GM12873 (cell line): ENCODE measurements around the gene POU1F1.

Source experiments
- TF ChIP-seq, protein P1 (sequence below): IDR thresholded peaks from 2 replicates; pipeline ENCODE4 v1.5.1; 2012; ENCODE audit warnings: low read depth, mild to moderate bottlenecking, moderate library complexity, low read length, control low read depth; ENCODE audit not compliant: insufficient read depth; ENCODE audit errors: missing control alignments

The POU1F1 gene

DNA sequence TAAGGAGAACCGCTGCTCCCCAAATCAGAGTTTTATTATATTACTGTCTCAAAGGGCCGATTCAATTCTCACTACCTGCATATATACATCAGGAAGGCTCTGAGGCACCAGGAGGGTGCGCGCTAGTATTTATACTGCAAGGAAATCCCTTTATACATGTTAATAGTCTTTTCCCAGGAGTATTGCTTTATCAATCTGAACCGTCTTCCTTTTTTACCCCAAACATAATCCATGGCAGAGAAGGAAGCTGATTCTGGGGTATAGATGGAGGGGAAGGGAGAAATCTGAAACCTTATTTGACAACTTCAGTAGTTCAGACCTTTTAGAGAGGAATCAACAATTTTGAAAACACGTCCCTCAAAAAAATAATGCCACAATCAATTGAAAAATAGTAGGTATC, at the start of gene POU1F1:
Gene POU1F1 (minus strand): TSS at position 101 of the 400 bp plus-strand sequence. CDS start 122 bp downstream, outside the sequence.
- TF ChIP-seq, protein P1, sequence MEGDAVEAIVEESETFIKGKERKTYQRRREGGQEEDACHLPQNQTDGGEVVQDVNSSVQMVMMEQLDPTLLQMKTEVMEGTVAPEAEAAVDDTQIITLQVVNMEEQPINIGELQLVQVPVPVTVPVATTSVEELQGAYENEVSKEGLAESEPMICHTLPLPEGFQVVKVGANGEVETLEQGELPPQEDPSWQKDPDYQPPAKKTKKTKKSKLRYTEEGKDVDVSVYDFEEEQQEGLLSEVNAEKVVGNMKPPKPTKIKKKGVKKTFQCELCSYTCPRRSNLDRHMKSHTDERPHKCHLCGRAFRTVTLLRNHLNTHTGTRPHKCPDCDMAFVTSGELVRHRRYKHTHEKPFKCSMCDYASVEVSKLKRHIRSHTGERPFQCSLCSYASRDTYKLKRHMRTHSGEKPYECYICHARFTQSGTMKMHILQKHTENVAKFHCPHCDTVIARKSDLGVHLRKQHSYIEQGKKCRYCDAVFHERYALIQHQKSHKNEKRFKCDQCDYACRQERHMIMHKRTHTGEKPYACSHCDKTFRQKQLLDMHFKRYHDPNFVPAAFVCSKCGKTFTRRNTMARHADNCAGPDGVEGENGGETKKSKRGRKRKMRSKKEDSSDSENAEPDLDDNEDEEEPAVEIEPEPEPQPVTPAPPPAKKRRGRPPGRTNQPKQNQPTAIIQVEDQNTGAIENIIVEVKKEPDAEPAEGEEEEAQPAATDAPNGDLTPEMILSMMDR = no peak

- TF ChIP-seq, protein P1 = no peak
Observed at GRCh38 chr3:87324609-87325008, 48.2 kb upstream of the POU1F1 start.

DNA sequence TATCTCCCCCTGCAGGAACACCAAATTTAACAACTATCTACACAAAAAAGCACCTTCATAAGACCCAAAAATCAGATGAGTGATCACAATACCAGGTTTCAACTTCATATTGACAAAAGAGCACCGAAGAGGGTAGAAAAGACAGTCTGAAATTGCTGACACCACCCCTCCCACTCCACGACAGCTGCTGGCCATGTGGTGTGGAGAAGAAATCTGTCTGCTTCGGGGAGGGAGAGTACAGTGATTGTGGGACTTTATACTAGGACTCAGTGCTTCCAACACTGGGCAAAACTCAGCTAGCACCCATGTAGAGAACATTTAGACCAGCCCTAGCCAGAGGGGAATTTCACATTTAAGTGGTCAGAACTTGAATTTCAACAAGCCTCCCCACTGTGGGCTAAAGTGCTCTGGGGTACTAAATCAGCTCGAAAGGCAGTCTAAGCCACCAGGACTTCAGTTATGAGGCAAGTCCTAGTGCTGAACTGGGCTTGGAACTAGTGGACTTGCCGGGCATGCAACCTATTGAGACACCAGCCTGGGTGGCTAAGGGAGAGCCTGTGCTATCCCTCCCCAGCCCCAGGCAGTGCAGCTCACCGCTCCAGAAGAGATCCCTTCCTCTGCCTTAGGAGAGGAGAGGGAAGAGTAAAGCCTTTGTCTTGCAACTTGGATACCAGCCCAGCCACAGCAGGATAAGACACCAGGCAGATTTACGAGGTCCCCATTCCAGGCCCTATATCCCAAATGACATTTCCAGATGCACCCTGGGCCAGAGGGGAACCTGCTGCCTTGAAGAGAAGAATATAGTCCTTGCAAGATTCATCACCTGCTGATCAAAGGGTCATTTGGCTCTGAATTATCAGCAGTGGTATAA, 44.6 kb upstream of the POU1F1 start:
- TF ChIP-seq, protein P1 = no peak

DNA sequence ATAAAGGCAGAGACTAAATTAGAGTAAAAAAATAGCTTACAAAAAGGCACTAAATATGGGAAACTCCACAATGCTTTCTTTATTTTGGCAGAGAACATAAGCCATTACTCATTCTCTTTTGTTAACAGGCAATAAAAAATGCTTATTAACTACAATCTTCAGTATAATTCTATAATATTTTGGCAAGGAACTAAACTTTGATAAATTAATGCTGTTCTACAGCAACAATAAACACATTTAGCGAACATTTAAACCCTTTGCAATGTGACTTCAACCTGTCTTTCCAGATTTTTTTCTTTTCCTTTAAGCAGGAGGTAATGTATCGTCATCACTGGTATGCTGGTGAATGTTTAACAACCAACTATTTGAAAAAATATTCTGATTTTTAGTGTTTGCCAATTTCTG, 42.2 kb upstream of the POU1F1 start:
- TF ChIP-seq, protein P1 = no peak

DNA sequence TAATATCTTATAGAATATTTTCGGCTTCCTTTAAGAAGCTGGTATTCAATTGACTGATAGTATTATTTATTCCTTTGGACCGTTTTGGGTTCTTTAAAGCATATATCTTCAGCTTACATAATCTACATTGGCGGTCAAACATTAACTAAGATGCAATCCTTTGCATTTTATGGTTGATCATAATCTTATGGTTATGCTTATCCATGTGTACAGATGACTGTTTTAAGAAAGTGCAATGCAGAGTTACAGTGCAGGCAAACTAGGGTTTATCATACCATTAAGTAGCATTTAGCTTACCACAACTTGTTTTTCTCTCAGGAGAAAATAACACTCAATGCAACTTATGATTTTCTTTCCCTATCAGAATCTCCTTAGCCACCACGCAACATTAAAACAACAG, 41.4 kb upstream of the POU1F1 start:
- TF ChIP-seq, protein P1 = no peak

GRCh38 chr3:87313641-87314040, 37.3 kb upstream of the POU1F1 start:
- TF ChIP-seq, protein P1 = no peak

DNA sequence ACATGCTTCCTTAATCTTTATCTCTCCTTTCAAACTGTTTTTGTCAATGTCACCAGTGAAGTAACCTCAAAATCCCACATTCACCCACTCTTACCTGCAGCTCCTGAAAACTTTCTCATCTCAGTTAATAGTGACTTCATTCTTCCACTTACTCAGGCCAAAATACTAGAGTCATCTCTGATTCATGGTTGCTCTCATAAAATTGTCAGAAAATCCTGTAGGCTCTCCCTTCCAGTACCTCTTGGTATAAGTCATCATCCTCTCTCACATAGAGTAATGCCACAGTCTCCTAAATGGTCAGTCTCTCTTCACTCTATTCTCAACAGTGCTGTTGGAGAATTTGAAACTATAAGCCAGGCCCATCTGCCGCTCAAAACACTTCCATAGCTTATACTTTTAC, 34.9 kb upstream of the POU1F1 start:
- TF ChIP-seq, protein P1 = no peak
